WI38 (cell line): ENCODE measurements around the gene ANKMY1.

Experiments used
- H3K4me3 ChIP-seq: 2 replicates; pipeline ENCODE4 v1.5.1; 2011; ENCODE audit warnings: low read depth, mild to moderate bottlenecking, control low read depth, low read length
- CTCF ChIP-seq: IDR thresholded peaks from 2 replicates; pipeline ENCODE4 v1.5.1; 2012; ENCODE audit warnings: low read depth, mild to moderate bottlenecking, control low read depth, low read length

The ANKMY1 gene

DNA sequence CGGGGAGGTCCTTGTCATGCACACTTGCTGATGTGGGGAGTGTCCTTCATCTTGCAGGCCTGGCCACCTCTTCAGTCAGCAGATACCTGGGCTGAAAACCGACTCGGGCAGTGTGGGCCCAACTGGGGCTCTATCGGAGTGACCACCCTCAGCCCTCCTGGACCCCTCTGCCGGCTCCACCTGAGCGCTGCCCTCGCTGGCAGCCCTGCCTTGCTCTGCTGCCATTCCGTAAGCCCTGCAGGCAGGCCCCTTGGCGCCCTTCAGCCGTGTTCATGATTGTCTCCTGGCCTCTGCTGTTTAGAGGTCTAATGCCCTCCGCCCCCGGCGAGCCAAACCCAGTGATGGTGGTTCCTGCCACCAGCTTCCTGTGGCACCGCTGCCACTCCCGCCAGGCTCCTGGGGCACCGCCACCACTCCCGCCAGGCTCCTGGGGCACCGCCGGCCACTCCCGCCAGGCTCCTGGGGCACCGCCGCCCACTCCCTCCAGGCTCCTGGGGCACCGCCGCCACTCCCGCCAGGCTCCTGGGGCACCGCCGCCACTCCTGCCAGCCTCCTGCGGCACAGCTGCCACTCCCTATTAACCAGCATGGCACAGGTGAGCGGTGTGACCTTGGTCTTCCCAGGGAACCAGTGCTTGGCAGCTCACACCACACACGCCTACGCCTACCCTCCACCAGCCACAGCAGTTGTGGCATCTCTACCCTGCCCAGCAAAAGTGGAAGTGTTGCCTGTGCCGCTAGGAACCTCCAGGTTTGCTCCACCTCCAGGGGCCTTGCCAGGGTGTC, 44.7 kb upstream of the ANKMY1 start:
- no peak overlapping the region for H3K4me3 ChIP-seq
- no peak for TF ChIP-seq CTCF

- no peak overlapping the region for H3K4me3 ChIP-seq
- no peak for TF ChIP-seq CTCF
Observed at GRCh38 chr2:240601831-240602160, 44.0 kb upstream of the ANKMY1 start.

DNA sequence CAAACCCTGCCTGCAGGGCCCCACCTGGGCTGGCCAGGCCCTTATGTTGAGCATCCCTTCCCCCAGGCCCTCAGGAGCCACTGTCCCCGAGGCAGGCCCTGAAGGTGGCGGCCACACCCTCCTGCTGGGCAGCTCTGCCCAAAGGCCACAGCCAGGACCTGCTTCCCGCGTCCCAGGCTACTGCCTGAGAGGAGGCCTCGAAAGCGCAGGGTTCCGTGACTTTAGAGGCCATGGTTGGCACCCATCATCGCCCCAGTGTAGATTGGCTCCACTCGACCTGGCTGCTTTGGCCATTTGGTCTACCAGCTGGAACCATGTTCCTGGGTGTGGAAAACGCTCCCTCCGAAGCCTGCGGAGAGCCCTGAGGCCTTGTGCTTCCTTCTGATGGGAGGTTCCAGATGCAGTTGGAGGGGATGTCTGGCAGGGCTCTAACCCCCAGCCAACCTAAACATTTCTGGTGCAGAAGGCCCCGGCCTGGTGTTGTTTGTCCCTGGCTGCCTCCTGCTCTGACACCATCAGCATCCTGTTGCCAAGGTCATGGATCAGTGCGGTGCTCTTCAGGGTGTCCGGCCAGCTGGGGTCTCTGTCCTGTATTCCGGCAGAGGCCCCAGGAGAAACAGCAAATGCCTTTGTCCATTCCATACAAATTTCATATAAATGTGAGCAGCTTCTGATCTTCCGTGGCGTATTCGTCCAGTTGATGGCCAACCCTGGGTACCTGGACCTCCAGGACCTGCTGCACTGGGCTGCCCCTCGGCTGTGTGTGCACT, 43.5 kb upstream of the ANKMY1 start:
- no peak for TF ChIP-seq CTCF
- no peak overlapping the region for H3K4me3 ChIP-seq

DNA sequence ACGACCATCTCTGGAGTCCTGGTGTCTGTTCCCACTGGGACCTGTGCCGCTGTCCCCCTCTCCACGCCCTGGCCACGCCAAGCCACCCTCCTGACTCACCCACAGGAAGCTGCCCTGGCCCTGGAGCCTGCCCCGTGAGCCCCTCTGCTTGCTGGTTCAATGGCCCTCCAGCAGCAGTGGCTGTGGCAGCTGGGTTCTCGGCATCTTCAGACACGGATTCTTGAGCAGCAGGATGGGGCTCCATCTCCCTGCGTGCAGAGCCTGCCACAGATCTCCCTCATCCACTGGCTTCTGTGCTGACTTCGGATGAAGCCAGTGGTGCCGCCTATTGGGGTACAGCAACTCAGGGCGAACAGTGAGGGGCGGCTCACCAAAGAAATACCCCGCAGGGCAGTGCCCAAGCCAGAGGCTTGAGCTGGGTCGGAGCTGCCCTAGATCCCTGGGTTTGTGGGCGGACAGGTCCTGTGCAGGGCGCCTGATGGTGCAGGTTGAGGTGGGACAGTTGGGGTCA, 42.7 kb upstream of the ANKMY1 start:
- no peak overlapping the region for H3K4me3 ChIP-seq
- no peak for TF ChIP-seq CTCF

DNA sequence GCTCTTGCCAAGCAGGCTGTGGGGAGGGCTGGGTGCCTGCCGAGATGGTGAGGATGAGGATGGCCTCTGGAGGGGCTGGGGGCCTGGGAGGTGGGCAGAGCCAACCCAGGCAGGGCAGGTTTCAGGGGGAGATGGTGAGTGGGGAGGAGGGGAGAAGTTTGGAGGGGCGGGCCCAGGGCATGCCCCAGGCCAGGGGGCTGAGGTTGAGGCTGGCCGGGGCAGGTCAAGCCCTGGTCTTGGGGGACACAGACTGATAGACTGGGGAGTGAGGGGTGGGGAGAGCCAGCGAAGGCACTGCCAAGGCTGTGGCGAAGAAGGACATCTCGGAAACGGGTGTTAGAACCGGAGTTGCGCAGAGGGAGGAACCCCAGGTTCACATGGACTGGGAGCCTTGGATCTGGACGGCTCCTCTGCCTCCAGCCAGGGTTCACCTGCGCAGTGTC, 41.4 kb upstream of the ANKMY1 start:
- H3K4me3 ChIP-seq: no peak overlapping the region
- no peak for TF ChIP-seq CTCF

GRCh38 chr2:240598311-240598911, 40.6 kb upstream of the ANKMY1 start:
- no peak for TF ChIP-seq CTCF
- no peak overlapping the region for H3K4me3 ChIP-seq
